GM21723 (cell line): Measurements from ENCODE around the gene MEOX2.

Experiments used
- ATAC-seq: cut with Tn5 transposase; IDR thresholded peaks from one replicate; pipeline ENCODE4 v1.9.1; 2021; ENCODE audit warnings: mild to moderate bottlenecking, moderate library complexity; ENCODE audit not compliant: unreplicated experiment

The MEOX2 gene

DNA sequence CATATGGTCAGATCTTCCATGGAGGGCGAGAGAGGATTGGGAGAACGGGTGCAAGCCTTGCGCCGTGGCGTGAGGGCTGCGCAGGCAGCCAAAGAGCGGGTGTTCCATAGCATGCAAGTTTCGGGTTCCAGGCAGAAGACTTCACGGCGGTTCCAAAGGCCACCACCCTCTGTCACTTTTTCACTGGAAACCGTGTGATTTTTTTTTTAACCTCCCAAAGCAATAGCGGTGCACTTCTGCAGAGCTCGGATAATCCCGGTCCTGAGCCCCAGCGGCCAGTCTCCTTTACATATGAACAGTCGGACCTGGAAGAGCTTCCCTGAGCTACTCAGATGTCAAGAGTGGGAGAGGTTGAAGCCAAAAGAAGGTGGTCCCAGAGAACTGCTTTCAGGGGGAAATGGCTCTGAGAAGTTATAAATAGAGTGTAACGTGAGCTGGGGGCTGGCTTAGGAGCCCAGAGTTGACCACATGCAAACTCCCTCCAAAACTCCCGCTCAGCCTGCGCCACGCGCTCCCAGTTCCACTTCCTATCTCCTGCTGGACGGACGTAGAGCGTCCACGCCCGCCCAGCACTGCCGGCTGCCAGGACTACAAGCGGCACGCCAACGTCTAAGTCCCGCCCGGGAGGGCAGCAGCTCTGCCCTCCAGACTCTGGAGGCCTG, at the start of gene MEOX2:
Gene MEOX2 (minus strand): TSS at position 389 of the 662 bp plus-strand sequence. CDS start 281 bp downstream, at position 108.
- ATAC-seq = no peak

DNA sequence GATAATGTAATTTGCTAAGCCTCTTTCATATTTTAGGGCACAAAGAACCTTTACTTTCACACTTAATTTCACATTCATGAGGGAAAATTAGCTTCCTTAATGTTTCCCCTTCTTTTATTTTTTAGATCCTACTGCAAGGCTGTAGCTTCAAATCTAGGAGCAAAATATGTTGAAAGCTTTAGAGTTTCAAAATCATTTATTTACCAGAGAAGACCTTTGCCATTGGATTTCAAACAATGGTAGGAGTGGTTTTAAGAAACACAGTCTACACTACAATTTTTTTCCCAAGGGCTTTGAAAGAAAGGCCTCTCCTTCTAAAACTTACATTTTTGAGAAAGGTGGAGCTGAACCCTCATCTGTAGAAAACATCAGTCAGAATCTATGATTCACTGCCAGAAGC, 43.3 kb upstream of the MEOX2 start:
- ATAC-seq = no peak

DNA sequence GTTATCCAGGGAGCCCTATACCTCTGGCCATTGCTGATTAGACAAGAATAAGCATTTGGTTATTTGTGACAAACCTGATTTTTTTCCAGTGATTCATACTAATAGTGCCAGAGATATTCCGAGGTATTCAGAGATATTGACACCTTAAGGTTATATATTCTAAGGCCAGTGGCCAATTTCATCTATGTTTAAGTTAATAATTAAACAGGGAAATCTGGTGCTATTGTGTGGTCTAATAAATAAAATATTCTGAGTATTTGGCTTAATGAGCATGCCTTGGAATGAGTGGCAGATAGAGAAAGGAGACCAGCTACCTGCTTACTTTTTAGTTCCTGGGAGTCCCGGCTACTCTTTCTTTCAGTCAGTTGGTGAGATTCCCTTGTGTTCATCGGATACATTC, 38.6 kb upstream of the MEOX2 start:
- no peak for ATAC-seq

DNA sequence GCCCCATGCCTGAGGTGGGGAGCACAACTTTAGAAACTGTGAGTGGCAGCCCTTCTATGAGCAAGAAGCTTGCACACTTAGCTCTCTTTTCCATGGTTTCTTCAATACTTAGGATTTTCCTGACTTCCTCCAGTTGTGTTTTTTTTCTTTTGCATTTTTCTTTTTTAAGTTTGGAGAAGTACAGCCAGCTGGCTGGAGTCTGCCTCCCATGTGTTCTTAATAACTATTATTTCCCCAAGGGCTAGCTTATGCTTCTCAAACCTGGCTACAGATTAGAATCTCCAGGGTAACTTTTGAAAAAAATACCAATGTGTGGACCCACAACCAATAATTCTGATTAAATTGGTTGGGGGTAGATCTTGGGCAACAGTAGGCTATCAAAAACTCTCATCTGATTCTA, 37.4 kb upstream of the MEOX2 start:
- ATAC-seq = no peak

DNA sequence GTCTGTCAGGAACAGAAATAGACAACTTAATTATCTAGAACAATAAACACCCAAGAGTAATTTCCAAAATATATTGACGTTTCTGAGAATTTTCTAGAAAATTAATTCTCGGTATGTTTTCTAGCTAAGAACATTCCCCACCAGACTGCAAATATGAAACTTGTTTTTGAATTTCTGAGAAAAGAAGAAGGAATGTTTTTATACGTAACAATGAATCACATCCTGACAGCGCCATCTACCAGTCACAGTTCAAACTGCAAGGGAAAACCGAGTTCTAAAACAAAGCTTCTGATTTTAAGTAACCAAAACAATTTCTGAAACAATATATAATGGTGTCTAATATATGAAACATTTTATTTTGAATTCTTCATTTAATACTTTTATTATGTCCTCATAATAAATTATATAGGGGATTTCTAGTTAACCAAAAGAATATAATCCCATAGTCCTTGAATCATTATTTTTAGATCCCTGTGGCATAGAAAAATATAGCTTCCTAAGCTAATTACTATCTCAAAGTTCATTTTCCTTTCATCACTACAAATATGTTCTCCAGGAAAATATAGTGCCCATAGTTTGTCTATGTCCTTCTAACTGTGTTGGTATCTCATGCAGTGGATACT, 34.5 kb upstream of the MEOX2 start:
- ATAC-seq = no peak

DNA sequence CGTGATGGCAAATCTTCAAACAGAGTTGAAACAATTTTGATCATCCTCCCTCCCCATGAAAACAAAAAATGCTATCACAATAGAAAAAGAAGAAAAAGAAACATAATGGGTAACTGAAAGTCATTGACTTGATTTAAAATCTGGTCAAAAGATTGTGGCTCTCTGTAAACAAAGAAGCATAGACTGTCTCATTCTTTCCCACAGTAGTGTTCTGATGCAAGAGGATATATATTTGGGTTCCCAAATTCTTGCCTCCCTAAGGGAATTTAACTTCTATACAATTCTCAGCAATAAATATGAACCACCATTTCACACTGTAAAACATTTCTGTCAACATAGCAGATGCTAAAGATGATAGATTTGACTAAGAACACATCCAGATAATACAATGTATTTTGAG, 32.8 kb upstream of the MEOX2 start:
- no peak for ATAC-seq

DNA sequence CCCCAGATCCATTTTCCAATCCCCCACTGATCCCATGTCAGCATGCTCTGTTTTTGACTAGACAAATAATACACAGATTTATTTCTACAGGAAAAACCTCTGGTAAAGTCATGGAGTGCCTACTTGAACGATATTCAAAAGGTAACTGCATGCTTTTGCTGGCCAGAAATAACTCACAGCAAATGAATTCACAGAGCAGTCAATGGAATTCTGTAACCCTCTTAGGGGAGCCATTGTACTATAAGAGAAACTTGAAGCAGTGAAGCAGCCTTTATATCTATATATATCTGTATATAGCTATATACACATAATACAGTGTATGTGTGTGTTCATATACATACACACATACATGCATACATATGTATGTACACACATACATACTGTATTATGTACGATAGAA, 29.0 kb upstream of the MEOX2 start:
- ATAC-seq = no peak

DNA sequence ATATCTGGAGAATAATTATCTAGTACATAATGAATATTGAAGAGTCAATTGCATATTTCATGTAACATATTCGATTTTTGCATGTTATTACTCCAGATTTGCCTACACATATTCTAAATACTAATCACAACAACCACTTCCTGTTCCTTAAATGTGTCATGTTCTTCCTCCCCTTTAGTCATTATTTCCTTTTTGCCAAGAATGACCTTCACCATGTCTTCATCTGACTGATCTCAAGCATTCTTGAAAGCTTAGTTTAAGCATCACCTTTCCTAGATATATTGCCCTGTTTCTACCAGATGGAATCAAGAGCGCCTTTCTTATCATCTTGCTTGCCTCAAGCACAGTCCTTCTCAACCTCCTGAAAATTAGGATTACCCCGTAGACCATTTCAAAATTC, 23.5 kb upstream of the MEOX2 start:
- no peak for ATAC-seq

DNA sequence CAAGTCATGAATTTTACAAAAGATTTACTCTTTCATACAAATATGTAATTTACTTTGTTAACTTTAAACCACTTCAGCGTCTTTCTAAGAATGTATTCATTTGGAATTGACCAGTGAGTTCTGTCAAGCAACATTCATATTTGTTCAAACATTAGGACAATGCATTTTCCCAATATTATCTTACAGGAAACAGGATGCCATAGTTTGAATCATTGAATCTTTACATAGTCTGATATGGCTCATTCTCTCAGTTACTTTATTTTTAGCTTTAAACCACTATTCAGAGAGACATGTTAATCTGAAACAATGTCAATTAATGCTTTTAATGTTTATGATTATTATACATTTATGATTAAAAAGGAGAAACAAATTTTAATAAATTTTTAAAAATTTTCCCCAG, 21.1 kb upstream of the MEOX2 start:
- ATAC-seq = no peak

DNA sequence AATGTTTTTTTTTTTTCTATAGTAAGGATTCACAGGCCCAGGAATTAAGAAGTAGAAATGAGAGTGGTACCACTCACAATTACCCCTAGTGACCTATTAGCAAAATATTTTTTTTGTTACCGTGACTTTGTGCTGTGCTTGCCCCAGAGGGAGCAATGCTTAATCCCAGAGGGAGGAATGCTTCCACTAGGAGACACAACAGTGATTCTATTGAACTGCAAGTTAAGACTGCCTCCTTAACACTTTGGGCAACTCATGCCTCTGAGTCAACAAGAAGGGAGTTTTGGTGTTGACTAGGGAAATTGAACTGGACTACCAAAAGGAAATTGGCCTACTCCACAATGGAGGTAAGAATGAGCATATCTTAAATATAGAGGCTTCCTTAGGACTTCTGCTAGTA, 17.2 kb upstream of the MEOX2 start:
- no peak for ATAC-seq

DNA sequence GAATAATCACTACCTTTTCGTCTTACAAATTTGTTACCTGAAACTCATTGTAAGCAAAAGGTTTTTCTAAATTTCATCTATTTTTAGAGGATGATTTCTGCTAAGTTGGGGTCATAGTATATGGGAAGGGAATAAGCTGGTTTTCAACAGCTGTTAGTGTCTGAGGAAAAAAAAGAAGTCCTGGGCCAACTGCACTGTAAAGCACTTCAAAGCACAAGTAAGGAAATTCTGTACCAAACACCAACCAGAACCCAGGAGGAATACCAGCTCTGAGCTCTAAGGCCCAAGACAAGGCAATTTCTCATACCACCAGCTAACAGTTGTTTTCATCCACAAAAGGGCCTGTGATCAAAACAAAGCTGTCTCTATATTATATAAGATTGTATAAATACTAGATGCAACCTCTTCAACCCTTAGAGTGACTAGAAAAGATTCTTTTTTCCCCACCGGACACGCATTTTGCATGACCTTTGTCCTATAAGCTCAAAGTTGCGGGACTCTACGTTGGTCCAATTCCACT, 6.1 kb upstream of the MEOX2 start:
- ATAC-seq = no peak

DNA sequence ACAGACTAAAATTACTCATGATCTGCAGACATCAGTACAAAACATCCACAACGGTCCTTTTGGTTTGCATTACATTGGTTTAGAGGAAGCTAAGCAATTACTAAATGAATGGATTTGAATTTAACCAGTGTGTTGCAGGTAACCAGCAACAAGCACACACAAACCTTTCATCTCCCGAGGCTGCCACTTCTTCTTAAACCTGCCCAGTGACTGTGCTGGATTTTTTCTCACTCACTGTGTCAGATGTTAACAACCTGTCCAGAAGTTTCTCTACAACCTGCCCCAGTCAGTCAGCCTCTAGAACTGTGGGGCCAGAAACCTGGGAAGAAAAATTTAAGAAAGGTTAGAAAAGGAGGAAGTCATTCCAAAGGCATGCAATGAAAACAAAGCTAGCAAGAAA, 2.4 kb upstream of the MEOX2 start:
- no peak for ATAC-seq

DNA sequence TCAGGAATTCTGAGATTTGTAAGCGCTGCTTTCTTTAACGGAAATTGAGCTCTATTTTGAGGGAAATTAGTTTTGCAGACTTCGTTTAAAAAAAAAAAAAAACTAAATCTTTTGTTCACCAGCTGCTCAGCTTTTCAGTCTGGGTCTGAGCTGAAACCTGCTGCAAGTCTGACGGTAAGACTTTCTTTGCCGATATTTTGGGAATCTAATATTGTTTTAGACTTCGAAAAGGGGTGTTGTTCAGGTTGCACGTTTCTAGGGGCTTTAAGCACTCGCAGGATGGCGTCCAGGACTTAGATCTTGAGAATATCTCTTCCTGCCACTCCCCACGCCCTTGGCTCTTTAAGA, 1.8 kb upstream of the MEOX2 start:
- ATAC-seq = no peak

DNA sequence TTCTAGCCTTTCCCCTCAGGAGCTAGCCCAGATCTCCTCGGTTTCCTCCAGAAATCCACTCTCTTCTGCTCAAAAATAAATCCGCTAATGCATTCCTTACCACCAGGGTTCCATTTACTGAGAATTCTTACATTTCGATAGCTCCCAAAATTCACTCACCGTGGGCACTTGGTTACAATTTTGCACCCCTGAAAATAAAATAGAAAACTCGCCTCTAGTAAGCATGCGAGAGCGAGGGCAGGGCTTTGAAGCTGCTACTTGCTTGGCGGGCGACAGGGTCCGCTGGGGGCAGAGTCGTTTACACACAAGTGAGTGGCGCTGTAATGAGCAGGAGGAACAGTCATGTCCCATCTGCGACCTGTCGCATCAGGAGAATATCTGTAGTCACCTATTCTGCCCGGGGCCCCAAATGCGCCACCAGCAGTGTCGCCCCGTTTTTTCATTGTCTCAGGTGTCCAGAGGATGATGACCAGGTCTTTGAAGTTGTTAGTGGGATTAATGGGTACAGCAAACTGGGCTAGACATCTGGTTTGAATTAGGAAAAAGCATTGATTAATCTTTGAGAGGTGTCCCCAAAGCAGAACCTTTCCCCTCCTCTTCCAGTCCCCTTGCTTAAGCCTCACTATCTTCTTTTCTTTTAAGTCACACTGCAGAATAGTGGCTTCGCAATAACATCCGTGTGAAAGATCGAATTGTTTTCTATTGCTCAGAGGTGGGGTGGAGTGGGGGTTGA, 1.2 kb upstream of the MEOX2 start:
- ATAC-seq = no peak

DNA sequence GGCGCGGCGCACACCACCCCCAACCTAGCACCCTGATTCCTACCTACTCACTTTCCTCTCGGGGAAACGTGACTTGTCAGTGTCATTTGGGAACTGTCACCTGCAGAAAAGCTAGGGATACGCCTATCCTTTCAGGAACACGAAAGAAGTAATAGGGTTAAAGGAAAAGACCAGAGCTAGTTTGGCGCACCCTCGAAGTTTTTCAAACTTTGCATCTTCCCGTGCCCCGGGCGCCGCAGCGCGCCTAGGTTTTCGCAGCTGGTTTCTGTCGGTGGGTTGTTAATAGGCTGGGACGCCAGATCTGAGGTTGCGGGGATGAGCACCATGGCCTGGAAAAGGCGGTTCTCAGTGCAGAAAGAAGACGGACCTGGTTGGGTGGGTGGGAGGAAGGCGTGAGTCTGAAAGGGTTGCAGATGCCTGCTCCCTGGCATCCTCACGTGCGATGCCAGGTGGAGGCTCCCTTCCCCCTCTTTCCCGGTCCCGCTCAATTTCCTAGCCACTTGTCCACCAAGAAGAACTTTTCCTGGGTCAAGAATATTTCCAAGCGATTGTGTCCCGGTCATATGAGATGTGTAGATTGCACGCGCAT, 568 bp upstream of the MEOX2 start:
- ATAC-seq = no peak

DNA sequence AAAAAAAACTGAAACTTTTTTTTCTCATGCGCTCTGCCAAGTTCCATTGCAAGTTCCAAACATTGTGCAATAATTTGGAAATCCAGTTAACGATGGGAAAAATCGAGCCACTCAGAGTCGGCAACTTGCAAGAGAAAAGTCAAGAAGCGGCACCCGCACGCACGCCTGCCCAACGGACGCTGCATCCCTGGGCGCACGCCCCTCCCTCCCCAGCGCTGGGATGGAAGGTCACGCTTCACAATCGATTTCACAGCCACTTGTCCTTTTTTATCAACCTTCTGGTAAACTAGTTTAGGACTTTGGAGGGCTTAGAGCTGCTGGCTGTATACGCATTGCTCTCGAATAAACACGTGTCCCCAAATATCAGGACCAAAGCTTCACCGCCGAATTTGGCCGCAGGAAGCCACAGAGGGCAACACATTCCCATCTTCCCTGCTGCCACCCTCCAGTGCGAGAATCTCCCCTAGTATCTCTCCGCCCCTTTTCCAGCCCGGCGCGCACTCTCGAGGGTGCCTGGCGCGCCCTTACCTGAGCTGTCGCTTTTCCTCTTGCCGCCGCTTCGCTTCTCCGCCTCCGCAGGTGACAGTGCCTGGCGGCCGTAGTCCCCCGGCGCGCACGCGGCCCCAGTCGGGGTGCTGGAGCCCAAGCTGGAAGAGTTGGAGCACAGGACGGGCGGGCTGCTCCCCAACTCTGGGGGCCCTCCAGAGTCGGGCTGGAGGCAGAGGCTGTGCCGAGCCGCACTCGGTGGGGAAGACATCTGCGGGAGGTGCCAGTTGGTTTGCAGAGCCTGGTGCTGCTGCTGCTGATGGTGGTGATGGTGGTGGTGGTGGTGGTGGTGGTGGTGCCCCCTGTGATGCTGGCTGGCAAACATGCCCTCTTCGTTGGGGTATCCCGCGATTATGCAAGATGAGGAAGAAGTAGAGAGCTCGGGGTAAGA, 857 bp downstream of the MEOX2 start:
- no peak for ATAC-seq

DNA sequence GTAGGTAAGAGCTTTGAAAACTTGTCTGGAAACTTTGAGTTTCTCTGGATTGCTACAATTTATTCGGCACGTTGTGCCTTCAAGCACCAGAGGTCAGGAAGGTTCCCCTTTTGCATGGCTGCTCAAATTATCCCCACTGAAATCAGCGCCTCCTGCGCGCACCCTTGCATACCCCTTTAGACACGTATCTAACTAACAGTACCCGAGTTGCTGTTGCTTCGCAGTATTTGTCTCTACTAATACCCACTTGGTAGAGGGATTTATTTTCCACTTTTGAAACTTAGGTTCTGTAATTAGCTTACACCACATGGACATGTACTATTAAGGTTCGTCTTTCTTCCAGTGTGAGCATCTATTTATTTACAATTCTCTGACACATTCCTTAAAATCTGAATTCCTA, 1.6 kb downstream of the MEOX2 start:
- no peak for ATAC-seq

DNA sequence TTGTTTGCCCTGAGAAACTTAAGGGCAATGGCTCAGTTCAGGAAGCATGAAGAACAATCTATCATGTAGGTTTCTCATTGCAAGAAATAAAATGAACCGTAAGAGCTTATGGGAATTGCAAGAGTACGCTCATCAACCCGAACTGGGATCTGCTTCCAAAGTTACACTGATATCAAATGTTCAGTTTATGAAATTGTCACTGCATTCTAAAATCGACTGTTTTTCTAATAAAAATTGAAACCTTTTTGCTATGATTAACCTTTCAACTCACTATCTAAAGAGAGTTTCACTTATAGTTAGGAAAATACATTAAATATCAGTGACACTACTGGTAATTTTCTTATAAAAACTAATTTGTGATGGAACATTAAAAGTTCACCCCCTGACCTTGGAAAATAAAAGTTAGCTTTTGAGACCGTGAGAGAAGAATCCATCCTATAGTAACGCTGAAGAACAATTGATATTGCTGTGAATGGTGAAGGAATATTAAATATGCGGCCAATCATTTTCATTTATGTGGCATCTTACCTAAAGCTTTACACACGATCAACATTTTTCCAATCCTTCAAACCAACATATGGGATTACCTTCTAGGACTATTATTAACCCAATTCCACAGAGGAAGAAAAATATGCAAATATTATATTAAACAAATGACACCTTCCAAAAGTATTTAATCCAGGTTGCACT, 2.2 kb downstream of the MEOX2 start:
- ATAC-seq = no peak

DNA sequence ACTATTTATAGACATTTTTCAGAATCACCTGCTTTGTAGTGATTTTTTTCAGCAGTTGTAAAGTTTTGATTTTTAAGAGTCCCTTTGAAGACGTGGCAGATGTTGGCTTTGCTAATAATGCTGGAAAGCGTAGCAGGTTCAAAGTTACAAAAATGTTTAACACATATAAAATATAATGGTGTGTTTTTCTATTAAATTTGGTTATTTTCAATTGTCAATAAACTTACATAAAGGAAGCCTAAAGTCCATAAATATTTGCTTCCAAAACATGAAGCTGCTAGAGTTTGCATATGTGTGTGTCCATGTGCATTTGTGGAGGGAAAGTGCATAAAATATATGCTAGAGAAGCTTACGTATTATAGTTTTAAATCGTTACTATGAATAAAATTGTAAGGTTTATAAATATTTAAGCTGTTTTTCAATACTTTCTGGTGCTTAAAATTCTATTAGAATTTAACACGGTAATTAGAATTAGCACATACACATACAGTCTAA, 3.7 kb downstream of the MEOX2 start:
- no peak for ATAC-seq

DNA sequence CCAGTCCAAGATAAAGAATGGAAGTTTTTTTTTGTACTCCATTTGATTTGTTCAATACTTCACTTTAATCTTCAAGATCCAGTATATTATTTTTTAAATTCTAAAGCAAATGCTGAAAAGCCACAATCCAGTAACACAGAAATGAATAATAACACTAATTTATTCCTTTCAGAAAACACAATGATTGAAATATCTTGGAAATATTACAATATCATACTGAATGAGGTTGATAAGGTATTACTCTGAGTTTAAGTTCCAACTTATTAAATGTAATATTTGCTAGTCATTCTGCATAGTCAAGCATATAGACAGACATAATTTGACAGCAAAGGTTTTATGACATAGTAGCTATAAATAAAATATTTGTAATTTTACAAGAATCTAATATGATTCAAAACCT, 4.4 kb downstream of the MEOX2 start:
- no peak for ATAC-seq
